ENCODE measurements around the gene AOPEP. TPM values are rescaled to one million over a fixed set of nuclear protein-coding genes. Genes with fewer than 3 reads are reported as not detected.

Gene AOPEP
- total RNA-seq, 1 experiment from 2014 or later: 14.4 TPM

- no peaks in the 10 kb centered on the region for H3K36me3 Mint-ChIP-seq
- 0 out of 2 replicates have a peak, but pooled peaks cover 4% of the 10 kb centered on the region for H3K9me3 Mint-ChIP-seq
- CTCF ChIA-PET: interaction anchor here (1.0 kb wide), 1 partner anchor 170 kb away, joined by 3 read pairs; no protein-coding TSS in a partner anchor
- DNase-seq (ENCODE audit: low spot score) (no peak), ATAC-seq (no peak)
- H3K4me1 Mint-ChIP-seq: peaks cover 3% of the 10 kb centered on the region; the same call in 1 of the 2 replicates
- no peak overlapping the region; the same call in 1 of the 2 replicates for H3K27ac Mint-ChIP-seq
- H3K4me3 Mint-ChIP-seq: no peak overlapping the region
- no peaks in the 10 kb centered on the region for H3K27me3 Mint-ChIP-seq (ENCODE audit: low read depth)
- POLR2A ChIA-PET: no interaction called here
- no peak for TF ChIP-seq ZMAT4 (CRISPR knock-in tag; IDR thresholded peaks at IDR 0.05)
- TF ChIP-seq, protein P1, sequence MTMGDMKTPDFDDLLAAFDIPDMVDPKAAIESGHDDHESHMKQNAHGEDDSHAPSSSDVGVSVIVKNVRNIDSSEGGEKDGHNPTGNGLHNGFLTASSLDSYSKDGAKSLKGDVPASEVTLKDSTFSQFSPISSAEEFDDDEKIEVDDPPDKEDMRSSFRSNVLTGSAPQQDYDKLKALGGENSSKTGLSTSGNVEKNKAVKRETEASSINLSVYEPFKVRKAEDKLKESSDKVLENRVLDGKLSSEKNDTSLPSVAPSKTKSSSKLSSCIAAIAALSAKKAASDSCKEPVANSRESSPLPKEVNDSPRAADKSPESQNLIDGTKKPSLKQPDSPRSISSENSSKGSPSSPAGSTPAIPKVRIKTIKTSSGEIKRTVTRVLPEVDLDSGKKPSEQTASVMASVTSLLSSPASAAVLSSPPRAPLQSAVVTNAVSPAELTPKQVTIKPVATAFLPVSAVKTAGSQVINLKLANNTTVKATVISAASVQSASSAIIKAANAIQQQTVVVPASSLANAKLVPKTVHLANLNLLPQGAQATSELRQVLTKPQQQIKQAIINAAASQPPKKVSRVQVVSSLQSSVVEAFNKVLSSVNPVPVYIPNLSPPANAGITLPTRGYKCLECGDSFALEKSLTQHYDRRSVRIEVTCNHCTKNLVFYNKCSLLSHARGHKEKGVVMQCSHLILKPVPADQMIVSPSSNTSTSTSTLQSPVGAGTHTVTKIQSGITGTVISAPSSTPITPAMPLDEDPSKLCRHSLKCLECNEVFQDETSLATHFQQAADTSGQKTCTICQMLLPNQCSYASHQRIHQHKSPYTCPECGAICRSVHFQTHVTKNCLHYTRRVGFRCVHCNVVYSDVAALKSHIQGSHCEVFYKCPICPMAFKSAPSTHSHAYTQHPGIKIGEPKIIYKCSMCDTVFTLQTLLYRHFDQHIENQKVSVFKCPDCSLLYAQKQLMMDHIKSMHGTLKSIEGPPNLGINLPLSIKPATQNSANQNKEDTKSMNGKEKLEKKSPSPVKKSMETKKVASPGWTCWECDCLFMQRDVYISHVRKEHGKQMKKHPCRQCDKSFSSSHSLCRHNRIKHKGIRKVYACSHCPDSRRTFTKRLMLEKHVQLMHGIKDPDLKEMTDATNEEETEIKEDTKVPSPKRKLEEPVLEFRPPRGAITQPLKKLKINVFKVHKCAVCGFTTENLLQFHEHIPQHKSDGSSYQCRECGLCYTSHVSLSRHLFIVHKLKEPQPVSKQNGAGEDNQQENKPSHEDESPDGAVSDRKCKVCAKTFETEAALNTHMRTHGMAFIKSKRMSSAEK (CRISPR knock-in tag; IDR thresholded peaks at IDR 0.05; ENCODE audit: borderline replicate concordance): no peak
- TF ChIP-seq, protein P2, sequence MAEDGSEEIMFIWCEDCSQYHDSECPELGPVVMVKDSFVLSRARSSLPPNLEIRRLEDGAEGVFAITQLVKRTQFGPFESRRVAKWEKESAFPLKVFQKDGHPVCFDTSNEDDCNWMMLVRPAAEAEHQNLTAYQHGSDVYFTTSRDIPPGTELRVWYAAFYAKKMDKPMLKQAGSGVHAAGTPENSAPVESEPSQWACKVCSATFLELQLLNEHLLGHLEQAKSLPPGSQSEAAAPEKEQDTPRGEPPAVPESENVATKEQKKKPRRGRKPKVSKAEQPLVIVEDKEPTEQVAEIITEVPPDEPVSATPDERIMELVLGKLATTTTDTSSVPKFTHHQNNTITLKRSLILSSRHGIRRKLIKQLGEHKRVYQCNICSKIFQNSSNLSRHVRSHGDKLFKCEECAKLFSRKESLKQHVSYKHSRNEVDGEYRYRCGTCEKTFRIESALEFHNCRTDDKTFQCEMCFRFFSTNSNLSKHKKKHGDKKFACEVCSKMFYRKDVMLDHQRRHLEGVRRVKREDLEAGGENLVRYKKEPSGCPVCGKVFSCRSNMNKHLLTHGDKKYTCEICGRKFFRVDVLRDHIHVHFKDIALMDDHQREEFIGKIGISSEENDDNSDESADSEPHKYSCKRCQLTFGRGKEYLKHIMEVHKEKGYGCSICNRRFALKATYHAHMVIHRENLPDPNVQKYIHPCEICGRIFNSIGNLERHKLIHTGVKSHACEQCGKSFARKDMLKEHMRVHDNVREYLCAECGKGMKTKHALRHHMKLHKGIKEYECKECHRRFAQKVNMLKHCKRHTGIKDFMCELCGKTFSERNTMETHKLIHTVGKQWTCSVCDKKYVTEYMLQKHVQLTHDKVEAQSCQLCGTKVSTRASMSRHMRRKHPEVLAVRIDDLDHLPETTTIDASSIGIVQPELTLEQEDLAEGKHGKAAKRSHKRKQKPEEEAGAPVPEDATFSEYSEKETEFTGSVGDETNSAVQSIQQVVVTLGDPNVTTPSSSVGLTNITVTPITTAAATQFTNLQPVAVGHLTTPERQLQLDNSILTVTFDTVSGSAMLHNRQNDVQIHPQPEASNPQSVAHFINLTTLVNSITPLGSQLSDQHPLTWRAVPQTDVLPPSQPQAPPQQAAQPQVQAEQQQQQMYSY (CRISPR knock-in tag; IDR thresholded peaks at IDR 0.05): no peak
- no peak for TF ChIP-seq FOXK1 (CRISPR knock-in tag; IDR thresholded peaks at IDR 0.05)
- TF ChIP-seq CREB1 (CRISPR knock-in tag; IDR thresholded peaks at IDR 0.05): no peak
- TF ChIP-seq ARID4B (CRISPR knock-in tag; IDR thresholded peaks at IDR 0.05; ENCODE audit: borderline replicate concordance): no peak
- TF ChIP-seq, protein P3, sequence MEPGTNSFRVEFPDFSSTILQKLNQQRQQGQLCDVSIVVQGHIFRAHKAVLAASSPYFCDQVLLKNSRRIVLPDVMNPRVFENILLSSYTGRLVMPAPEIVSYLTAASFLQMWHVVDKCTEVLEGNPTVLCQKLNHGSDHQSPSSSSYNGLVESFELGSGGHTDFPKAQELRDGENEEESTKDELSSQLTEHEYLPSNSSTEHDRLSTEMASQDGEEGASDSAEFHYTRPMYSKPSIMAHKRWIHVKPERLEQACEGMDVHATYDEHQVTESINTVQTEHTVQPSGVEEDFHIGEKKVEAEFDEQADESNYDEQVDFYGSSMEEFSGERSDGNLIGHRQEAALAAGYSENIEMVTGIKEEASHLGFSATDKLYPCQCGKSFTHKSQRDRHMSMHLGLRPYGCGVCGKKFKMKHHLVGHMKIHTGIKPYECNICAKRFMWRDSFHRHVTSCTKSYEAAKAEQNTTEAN (CRISPR knock-in tag; IDR thresholded peaks at IDR 0.05): no peak
- TF ChIP-seq, protein P4, sequence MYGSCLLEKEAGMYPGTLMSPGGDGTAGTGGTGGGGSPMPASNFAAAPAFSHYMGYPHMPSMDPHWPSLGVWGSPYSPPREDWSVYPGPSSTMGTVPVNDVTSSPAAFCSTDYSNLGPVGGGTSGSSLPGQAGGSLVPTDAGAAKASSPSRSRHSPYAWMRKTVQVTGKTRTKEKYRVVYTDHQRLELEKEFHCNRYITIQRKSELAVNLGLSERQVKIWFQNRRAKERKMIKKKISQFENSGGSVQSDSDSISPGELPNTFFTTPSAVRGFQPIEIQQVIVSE (CRISPR knock-in tag; IDR thresholded peaks at IDR 0.05; ENCODE audit: borderline replicate concordance): no peak
- TF ChIP-seq ATF2 (CRISPR knock-in tag; IDR thresholded peaks at IDR 0.05; ENCODE audit: borderline replicate concordance, low read depth): no peak
- TF ChIP-seq KAT7 (CRISPR knock-in tag; IDR thresholded peaks at IDR 0.05; ENCODE audit: borderline replicate concordance): no peak
- TF ChIP-seq NFE2L1 (CRISPR knock-in tag; IDR thresholded peaks at IDR 0.05): no peak
- no peak for TF ChIP-seq TCF7 (CRISPR knock-in tag; IDR thresholded peaks at IDR 0.05; ENCODE audit: low read depth)
- no peak for TF ChIP-seq ZNF317 (CRISPR knock-in tag; IDR thresholded peaks at IDR 0.05; ENCODE audit: borderline replicate concordance, low read depth)
- TF ChIP-seq OVOL2 (CRISPR knock-in tag; IDR thresholded peaks at IDR 0.05; ENCODE audit: borderline replicate concordance): no peak
- no peak for TF ChIP-seq MXD4 (CRISPR knock-in tag; IDR thresholded peaks at IDR 0.05; ENCODE audit: borderline replicate concordance)
- no peak for TF ChIP-seq ETV6 (CRISPR knock-in tag; IDR thresholded peaks at IDR 0.05)
- no peak for TF ChIP-seq EMX1 (CRISPR knock-in tag; IDR thresholded peaks at IDR 0.05)
- TF ChIP-seq, protein P5, sequence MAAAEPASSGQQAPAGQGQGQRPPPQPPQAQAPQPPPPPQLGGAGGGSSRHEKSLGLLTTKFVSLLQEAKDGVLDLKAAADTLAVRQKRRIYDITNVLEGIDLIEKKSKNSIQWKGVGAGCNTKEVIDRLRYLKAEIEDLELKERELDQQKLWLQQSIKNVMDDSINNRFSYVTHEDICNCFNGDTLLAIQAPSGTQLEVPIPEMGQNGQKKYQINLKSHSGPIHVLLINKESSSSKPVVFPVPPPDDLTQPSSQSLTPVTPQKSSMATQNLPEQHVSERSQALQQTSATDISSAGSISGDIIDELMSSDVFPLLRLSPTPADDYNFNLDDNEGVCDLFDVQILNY (CRISPR knock-in tag; IDR thresholded peaks at IDR 0.05): no peak
These were observed 124.3 kb downstream of the AOPEP start for GRCh38 chr9:94850540-94851434.

All from WTC11 (cell line).